ENCODE results near the gene CDCP1.

DNA sequence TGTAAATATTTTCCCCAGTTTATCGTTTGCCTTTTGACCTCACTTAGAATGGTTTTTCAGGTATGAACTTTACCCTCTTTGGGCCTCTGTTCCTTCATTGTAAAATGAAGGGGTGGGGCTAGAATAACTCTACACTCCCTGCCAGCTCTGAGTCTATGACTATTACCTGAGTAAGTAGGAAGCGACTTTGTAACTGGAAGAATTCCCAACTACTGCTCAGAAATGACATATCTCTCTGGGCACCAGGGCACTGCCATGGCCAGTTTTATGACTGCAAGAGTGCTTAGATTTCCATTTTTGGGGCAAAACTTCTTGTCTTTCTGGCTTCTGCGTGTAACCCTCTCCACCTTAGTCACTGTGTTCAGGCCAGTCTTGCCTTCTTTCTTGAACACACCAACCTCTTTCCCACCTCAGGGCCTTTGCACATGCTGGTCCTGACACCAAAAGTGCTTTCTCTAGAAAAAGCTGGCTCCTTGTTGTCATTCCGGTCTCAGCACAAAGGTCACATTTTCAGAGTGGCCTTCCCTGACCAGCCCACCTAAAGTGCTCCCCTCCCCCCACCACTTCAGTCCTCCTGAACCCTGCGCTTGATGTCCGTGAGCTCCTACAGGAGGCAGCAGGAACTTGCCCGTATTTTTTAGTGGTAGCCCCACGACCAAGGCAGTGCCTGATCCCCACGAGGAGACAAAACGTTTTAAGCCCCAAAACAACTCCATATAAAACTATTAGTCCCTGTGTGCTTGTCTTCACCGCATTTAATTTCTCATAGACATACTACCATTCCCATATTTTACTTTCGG lies 25.6 kb downstream of the CDCP1 start:
- no peak for TF ChIP-seq POLR2A (IDR thresholded peaks at IDR 0.05; ENCODE audit: low read depth, low read length)
- TF ChIP-seq POLR2AphosphoS5 (IDR thresholded peaks at IDR 0.05; ENCODE audit: low read depth, low read length), result no peak
